K562 (cell line): Measurements from ENCODE around the gene PDE8B.

ENCODE experiments used
- CTCF ChIP-seq, 3 experiments: IDR thresholded peaks in 2 of 3; conservative IDR thresholded peaks in 1 of 3; 2 replicates each; pipeline ENCODE4 v1.5.1; 2011 to 2012; ENCODE audit warnings: low read length in 3 of 3, mild to moderate bottlenecking in 3 of 3, control low read depth in 2 of 3, improper control_type of control experiment in 1 of 3, inconsistent platforms in 1 of 3, low read depth in 1 of 3, mixed read lengths in 1 of 3, moderate library complexity in 1 of 3; ENCODE audit not compliant: insufficient read depth in 2 of 3
- EZH2 ChIP-seq: IDR thresholded peaks from 2 replicates; pipeline ENCODE4 v1.6.1; 2012; ENCODE audit warnings: low read depth, mild to moderate bottlenecking, inconsistent platforms, low read length, borderline replicate concordance
- HCFC1 ChIP-seq: IDR thresholded peaks from 2 replicates; pipeline ENCODE4 v1.6.1; 2012; ENCODE audit warnings: low read depth, low read length, improper control_type of control experiment
- MAX ChIP-seq: sonication (generic); formaldehyde crosslinking; IDR thresholded peaks from 2 replicates; pipeline ENCODE4 v1.9.0; 2022; ENCODE audit warnings: mild to moderate bottlenecking, missing genetic modification reagents
- NFE2 ChIP-seq: IDR thresholded peaks from 2 replicates; pipeline ENCODE4 v1.6.1; 2014; ENCODE audit warnings: antibody characterized with exemption, low read depth
- POLR2A ChIP-seq: fragments of 450-650 bp; conservative IDR thresholded peaks from 2 replicates; pipeline ENCODE4 v1.6.1; 2016
- RNF219 ChIP-seq: fragments of 250-450 bp; sonication (Bioruptor Pico); IDR thresholded peaks from 2 replicates; pipeline ENCODE4 v1.5.0; 2022; ENCODE audit warnings: mild to moderate bottlenecking
- ZNF175 ChIP-seq: fragments of 200-800 bp; sonication (Bioruptor generic); IDR thresholded peaks from 2 replicates; pipeline ENCODE4 v1.6.1; 2016; ENCODE audit warnings: low read depth, mild to moderate bottlenecking, missing genetic modification characterization, missing compliant biosample characterization

- TF ChIP-seq POLR2A (no peak), EZH2 (no peak), ZNF175 (CRISPR knock-in tag) (no peak), RNF219 (CRISPR knock-in tag) (no peak), HCFC1 (no peak), NFE2 (no peak), MAX (CRISPR knock-in tag) (no peak), CTCF (IDR thresholded peaks at IDR 0.05 in 2 of 3, conservative IDR thresholded peaks at IDR 0.05 in 1 of 3; ENCODE audit: insufficient read depth in 2 of 3, low read depth in 1 of 3, low read length in 3 of 3) (no peak)
Measured at GRCh38 chr5:77391240-77391765, 180.8 kb downstream of the PDE8B start.
